ENCODE results near the gene TOMM40L.
"Not testable (repeated sequence)": the region's sequence is repeated elsewhere in the genome, so short reads cannot be mapped to it uniquely, and the experiment has no call there.

Gene TOMM40L

GRCh38 chr1:161255302-161255701, 29.4 kb downstream of the TOMM40L start:
- not testable (repeated sequence) for DNase-seq

GRCh38 chr1:161255955-161256520, 30.2 kb downstream of the TOMM40L start:
- not testable (repeated sequence) for DNase-seq

- not testable (repeated sequence) for DNase-seq
Measured at GRCh38 chr1:161257109-161257508, 31.2 kb downstream of the TOMM40L start.

GRCh38 chr1:161258439-161259344, 32.8 kb downstream of the TOMM40L start, which contains the start of gene PCP4L1:
TSS of gene PCP4L1 (plus strand) at chr1:161258745. CDS start at chr1:161258975, 230 bp downstream.
- peak; percentile 76 for DNase-seq

GRCh38 chr1:161259345-161259702, 33.5 kb downstream of the TOMM40L start:
- no peak for DNase-seq

GRCh38 chr1:161259765-161260164, 33.9 kb downstream of the TOMM40L start:
- DNase-seq: no peak

- DNase-seq: no peak
Measured at GRCh38 chr1:161260376-161261260, 34.8 kb downstream of the TOMM40L start.

GRCh38 chr1:161261261-161262235, 35.7 kb downstream of the TOMM40L start:
- DNase-seq: no peak

GRCh38 chr1:161265305-161265704, 39.4 kb downstream of the TOMM40L start:
- DNase-seq: no peak

- no peak for DNase-seq
Measured at GRCh38 chr1:161266202-161266601, 40.3 kb downstream of the TOMM40L start.

- DNase-seq: no peak
Measured at GRCh38 chr1:161266836-161267235, 41.0 kb downstream of the TOMM40L start.

- DNase-seq: no peak
Measured at GRCh38 chr1:161267321-161267720, 41.5 kb downstream of the TOMM40L start.

- DNase-seq: no peak
Measured at GRCh38 chr1:161273402-161273801, 47.5 kb downstream of the TOMM40L start.

- no peak for DNase-seq
Measured at GRCh38 chr1:161274874-161275273, 49.0 kb downstream of the TOMM40L start.
